Umbilical cord (tissue), 2 donors: ENCODE results near the gene ZDHHC1. TPM values are rescaled to one million over a fixed set of nuclear protein-coding genes. Genes with fewer than 3 reads are reported as not detected.

Source experiments
- DNase-seq: peaks from one replicate; pipeline ENCODE4 v3.0.0-alpha.2; 2015; ENCODE audit warnings: low spot score
- total RNA-seq: library from RNA; depleted of rRNA; stranded (reverse); fragments of >200 nt; gene quantifications from one replicate; pipeline ENCODE4 v1.2.3, GENCODE V29; 2014; ENCODE audit warnings: low replicate concordance; ENCODE audit not compliant: insufficient read depth

Gene ZDHHC1
- total RNA-seq = 5.3 TPM

DNA sequence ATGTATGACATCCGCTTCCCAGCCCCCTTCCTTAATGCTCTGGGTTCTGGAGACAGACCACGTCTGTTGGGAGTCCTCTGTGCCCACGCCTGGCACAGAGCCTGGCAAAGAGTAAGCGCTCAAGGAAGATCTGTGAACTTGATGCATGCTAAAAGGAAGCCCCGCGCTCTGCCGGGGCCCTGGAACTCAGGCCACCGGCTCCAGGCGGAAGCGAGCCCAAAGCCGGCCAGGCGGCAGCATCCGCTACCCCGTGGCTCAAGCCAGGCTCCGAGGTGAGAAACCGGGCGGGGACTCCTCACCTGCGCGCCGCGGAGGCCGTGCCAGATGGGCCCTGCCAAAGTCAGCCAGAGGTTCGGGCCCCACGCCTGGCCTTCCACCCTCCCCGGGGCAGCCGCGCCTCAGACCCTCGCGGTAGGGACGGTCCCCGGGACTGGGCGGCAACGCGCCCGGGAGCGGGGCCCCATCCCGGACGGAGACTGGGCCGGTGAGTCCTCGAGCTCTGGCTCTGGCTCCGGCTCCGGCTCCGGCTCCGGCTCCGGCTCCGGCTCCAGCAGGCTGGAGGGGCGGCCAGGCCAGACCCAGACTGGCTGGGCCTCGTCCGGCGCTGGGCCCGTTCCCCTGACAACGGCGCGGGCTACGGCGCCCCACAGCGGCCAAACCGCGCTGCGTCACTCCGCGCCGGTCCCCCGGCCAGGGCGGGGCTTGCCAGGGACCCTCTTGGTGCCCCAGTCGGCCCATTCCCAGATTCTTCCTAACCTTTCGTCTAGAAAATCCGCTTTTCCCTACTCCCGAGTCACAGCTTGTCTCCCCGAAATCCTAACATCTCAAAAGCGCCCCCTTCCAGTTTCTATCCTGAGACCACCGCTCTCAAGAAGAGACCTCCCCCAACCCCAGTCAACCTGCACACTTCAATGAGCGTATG is at the start of gene ZDHHC1:
Gene ZDHHC1, minus strand, starts transcription at position 606 of the 922 bp plus-strand sequence. CDS start 8,702 bp downstream, outside the sequence.
- DNase-seq = peak; percentile 76

- no peak for DNase-seq
These were observed 48.3 kb upstream of the ZDHHC1 start for GRCh38 chr16:67464565-67464964.

DNA sequence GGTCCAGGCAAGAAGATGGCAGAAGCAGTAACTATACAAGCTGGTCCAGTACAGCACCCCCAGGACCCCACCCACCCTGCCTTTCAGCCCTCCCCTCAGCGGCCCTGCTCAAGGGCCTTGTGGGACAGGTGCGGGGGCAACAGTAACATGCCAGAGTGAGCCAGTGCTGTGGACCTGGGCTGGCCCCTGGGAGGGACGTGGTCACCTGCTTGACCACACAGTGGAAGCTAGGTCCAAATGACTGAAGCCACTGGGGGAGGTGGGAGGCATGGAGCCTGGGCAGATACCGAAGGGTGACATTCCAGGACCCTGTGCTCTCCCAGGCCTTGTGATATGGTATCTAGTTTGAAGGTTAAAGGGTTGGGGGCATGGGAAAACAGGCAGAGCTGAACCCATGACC is 47.4 kb upstream of the ZDHHC1 start:
- no peak for DNase-seq

DNA sequence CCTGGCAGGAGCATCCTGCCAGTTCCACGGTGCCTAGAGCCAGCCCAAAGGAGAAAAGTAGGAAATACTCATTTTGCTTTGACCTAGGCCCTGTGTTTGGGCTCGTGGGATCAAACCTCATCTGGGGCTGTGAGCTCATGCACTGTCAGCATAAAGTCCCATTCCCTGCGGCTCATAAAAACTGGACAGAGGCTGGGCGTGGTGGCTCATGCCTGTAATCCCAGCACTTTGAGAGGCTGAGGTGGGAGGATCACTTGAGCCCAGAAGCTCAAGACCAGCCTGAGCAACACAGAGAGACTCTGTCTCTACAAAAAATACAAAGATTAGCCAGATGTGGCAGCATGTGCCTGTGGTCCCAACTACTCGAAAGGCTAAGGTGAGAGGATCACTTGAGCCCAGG is 46.8 kb upstream of the ZDHHC1 start:
- peak; percentile 91 for DNase-seq

- DNase-seq = no peak
These were observed 46.0 kb upstream of the ZDHHC1 start for GRCh38 chr16:67462279-67462655.

DNA sequence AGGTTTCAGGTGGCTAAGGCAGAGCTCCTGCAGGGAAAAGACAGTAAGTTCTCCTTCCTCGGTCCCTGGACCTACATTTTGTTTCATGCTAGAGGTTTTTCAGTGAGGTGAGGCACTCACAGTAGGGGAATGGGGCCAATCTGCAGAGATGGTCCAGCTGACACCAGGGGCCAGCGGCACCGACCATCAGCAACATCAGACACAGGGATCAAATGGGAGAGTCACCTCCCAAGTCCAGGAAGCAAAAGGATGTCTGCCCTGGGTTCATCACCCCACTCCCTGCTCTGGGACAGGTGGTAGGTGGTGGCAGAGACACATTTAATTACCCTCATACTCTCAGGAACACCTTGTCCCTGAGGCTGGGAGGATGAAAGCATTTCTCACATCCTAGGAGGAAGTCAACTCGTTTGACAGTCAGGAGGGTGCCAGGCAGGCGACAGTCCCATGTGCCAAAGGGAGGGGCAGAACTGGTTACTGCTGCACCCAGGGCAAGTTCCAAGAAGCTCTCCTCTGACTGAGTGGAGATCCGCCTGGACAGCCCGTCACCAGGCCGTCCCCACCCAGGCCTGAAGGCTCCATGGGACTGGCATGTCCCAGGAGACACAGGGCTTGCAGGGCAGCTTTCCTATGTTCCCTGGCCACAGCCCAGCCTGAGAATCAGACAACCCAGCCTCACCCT is 45.5 kb upstream of the ZDHHC1 start:
- no peak for DNase-seq

- no peak for DNase-seq
These were observed 44.7 kb upstream of the ZDHHC1 start for GRCh38 chr16:67460961-67461360.

- peak; percentile 76 for DNase-seq
These were observed 43.9 kb upstream of the ZDHHC1 start for GRCh38 chr16:67460168-67460567.

DNA sequence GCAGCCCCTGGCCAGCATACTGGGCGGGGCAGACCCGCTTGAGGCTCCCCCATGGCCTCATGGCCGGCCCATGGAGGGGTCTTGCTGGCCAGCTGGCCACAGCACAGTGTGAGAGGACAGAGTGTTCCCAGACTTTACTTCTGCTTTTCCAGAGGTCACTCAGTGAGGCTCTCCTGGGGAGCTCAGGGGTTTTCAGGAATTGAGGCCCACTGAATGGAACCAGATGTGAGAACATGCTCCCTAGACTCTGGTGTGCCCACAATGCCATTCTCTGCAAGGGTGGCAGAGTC is 43.5 kb upstream of the ZDHHC1 start:
- no peak for DNase-seq

DNA sequence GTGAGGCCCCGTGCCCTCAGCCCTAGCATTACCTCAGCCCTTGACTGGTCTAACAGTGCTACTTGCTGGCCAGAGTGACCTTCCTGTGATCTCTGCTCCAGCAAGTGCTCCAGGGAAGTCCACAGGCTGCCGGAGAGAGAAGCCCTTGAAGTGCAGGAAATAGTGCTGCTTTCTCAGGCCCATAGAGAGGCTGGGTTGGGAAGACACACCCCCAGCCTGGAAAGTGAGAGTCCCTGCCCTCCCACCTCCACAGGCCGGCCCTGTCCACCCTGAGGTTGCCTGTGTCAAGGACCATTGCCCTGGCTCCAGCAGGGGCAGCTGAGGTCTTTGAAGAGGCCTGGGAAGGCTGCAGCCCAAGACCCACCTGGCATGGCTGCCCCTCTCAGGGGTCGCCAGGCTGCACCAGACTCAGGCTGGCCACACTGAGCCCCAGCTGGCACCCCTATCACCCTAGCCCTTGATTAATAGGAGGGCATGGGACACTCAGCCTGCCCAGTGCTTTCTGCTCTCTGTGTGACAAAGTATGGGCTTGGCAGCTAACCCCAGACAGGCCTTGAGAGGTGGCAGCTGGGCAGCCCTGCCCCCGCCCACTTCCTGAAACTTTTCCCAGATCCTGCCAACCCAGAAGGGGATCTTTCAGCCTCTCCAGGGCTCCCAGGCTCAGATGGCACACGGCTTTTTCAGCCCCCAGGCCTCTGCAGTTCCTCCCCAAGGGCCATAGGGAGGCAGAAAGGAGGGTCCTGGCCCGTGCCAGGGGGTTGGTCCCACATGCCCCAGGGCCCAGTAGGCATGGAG is 43.0 kb upstream of the ZDHHC1 start:
- peak; percentile 54 for DNase-seq

- DNase-seq = peak; percentile 81
These were observed 41.9 kb upstream of the ZDHHC1 start for GRCh38 chr16:67458121-67458641.

- peak; percentile 72 for DNase-seq
These were observed 41.3 kb upstream of the ZDHHC1 start for GRCh38 chr16:67457611-67458010.

- peak; percentile 80 for DNase-seq
These were observed 40.3 kb upstream of the ZDHHC1 start for GRCh38 chr16:67456391-67457081.

GRCh38 chr16:67454852-67455251 is 38.6 kb upstream of the ZDHHC1 start:
- no peak for DNase-seq

DNA sequence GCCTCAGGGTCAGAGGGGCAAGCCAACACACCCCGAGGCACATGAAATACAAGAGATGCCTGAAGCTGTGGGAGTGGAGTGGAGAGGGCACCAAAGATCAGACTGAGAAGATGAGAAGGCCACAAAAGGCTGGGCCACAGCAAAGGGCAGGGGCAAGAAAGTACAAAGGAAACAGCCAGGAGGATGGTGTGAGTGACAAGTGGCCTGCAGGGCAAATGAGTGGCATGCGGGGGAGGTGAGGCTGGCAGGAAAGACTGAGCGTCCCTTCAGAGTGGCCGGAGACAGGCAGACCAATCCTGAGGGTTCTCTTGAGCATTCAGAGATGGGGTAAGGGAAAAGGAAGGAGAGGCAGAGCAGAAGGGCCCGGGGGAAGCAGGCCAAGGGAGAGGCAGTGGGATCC is 37.8 kb upstream of the ZDHHC1 start:
- DNase-seq = no peak

- DNase-seq = no peak
These were observed 35.6 kb upstream of the ZDHHC1 start for GRCh38 chr16:67451704-67452435.

DNA sequence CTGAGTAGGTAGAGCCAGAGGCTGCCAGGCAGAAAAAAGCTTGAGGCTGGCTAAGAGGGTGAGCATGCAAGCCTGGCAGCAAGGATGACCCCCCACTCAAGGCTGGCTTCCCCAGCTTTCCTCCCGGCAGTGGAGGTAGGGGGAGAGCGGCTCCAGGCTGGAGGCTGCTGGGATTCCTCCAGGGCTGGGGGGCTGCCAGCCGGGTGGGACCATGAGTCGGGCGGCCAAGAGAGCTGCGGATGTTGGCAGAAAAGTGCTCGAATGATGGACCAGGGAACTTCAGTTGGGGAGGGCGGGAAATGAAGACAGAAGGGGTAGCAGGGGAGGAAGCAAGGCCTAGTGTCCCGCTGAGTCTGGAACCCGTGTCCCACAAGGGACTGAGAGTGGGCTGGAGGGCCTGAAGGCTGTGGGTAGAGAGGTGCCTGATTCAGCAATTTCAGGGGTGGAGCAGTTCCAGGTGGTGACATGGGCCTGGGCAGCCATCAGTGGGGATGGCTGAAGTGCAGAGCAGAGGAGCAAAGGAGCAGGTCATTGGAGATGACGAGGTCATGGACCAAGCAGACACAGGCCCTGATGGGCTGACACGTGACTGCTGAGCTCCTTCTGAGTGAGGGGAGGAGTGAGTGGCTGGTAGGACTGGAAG is 34.9 kb upstream of the ZDHHC1 start:
- DNase-seq = no peak

GRCh38 chr16:67449739-67450138 is 33.5 kb upstream of the ZDHHC1 start:
- DNase-seq = no peak

- no peak for DNase-seq
These were observed 33.1 kb upstream of the ZDHHC1 start for GRCh38 chr16:67449336-67449735.

- DNase-seq = no peak
These were observed 32.3 kb upstream of the ZDHHC1 start for GRCh38 chr16:67448580-67448979.
